H9 (cell line): ENCODE results near the gene TMC6. TPM values are rescaled to one million over a fixed set of nuclear protein-coding genes. Genes with fewer than 3 reads are reported as not detected.

Experiments
- DNase-seq: peaks from one replicate; pipeline ENCODE4 v3.0.0-alpha.2; 2017
- H2AFZ ChIP-seq: one replicate; pipeline ENCODE4 v1.6.1; 2013; ENCODE audit warnings: mild to moderate bottlenecking, low read length, control low read depth, moderate library complexity
- H2AK5ac ChIP-seq: 2 replicates; pipeline ENCODE4 v1.6.1; 2013; ENCODE audit warnings: low read length, control low read depth, mixed read lengths; ENCODE audit not compliant: insufficient read length
- H2BK120ac ChIP-seq: one replicate; pipeline ENCODE4 v1.6.1; 2013; ENCODE audit warnings: low read depth, mild to moderate bottlenecking, low read length, control low read depth, inconsistent platforms; ENCODE audit not compliant: poor library complexity, severe bottlenecking
- H2BK12ac ChIP-seq: 2 replicates; pipeline ENCODE4 v1.6.1; 2013; ENCODE audit warnings: low read length, control low read depth, mixed read lengths, low read depth; ENCODE audit not compliant: insufficient read length
- H2BK15ac ChIP-seq: 2 replicates; pipeline ENCODE4 v1.6.1; 2013; ENCODE audit warnings: low read depth, low read length, control low read depth
- H2BK20ac ChIP-seq: one replicate; pipeline ENCODE4 v1.6.1; 2013; ENCODE audit warnings: low read depth, mild to moderate bottlenecking, low read length, control low read depth, inconsistent platforms; ENCODE audit not compliant: poor library complexity, severe bottlenecking
- H2BK5ac ChIP-seq: 2 replicates; pipeline ENCODE4 v1.6.1; 2013; ENCODE audit warnings: low read length, control low read depth, mixed read lengths; ENCODE audit not compliant: insufficient read length
- H3K14ac ChIP-seq: 2 replicates; pipeline ENCODE4 v1.6.1; 2013; ENCODE audit warnings: low read length, control low read depth; ENCODE audit not compliant: insufficient read depth
- H3K18ac ChIP-seq: 2 replicates; pipeline ENCODE4 v1.6.1; 2013; ENCODE audit warnings: low read depth, mild to moderate bottlenecking, mixed read lengths, low read length, control low read depth; ENCODE audit not compliant: insufficient read length
- H3K23ac ChIP-seq: 2 replicates; pipeline ENCODE4 v1.6.1; 2013; ENCODE audit warnings: low read length, control low read depth, mixed read lengths, low read depth; ENCODE audit not compliant: insufficient read length
- H3K23me2 ChIP-seq: 2 replicates; pipeline ENCODE4 v1.6.1; 2013; ENCODE audit warnings: low read depth, mild to moderate bottlenecking, mixed read lengths, low read length, control low read depth; ENCODE audit not compliant: insufficient read length, poor library complexity, severe bottlenecking
- H3K27ac ChIP-seq: 2 replicates; pipeline ENCODE4 v1.5.1; 2013; ENCODE audit warnings: low read length, control low read depth, mixed read lengths, low read depth; ENCODE audit not compliant: insufficient read length
- H3K27me3 ChIP-seq: 2 replicates; pipeline ENCODE4 v1.6.1; 2013; ENCODE audit warnings: low read length, control low read depth, inconsistent platforms; ENCODE audit not compliant: insufficient read depth
- H3K4ac ChIP-seq: 2 replicates; pipeline ENCODE4 v1.6.1; 2013; ENCODE audit warnings: low read depth, mild to moderate bottlenecking, control low read depth, inconsistent platforms, low read length, moderate library complexity
- H3K4me1 ChIP-seq: 2 replicates; pipeline ENCODE4 v1.6.1; 2013; ENCODE audit warnings: low read length, control low read depth, inconsistent platforms; ENCODE audit not compliant: insufficient read depth
- H3K4me2 ChIP-seq: 2 replicates; pipeline ENCODE4 v1.6.1; 2013; ENCODE audit warnings: low read length, control low read depth, mixed read lengths; ENCODE audit not compliant: insufficient read length, insufficient read depth
- H3K56ac ChIP-seq: 2 replicates; pipeline ENCODE4 v1.6.1; 2013; ENCODE audit warnings: low read depth, mild to moderate bottlenecking, mixed read lengths, low read length, control low read depth; ENCODE audit not compliant: insufficient read length
- H3K79me1 ChIP-seq: 2 replicates; pipeline ENCODE4 v1.6.1; 2013; ENCODE audit warnings: low read depth, mild to moderate bottlenecking, moderate library complexity, low read length, control low read depth, inconsistent platforms; ENCODE audit not compliant: insufficient read depth, poor library complexity, severe bottlenecking
- H3K79me2 ChIP-seq: 2 replicates; pipeline ENCODE4 v1.6.1; 2013; ENCODE audit warnings: low read length, control low read depth, inconsistent platforms; ENCODE audit not compliant: insufficient read depth
- H3K9ac ChIP-seq: 2 replicates; pipeline ENCODE4 v1.6.1; 2013; ENCODE audit warnings: low read length, control low read depth, mixed read lengths; ENCODE audit not compliant: insufficient read length; ENCODE audit errors: extremely low read depth
- H3K9me3 ChIP-seq: one replicate; pipeline ENCODE4 v1.6.1; 2013; ENCODE audit warnings: low read depth, low read length, inconsistent platforms; ENCODE audit not compliant: control insufficient read depth
- H3T11ph ChIP-seq: one replicate; pipeline ENCODE4 v1.6.1; 2013; ENCODE audit warnings: mild to moderate bottlenecking, low read length, control low read depth, inconsistent platforms
- H4K20me1 ChIP-seq: one replicate; pipeline ENCODE4 v1.6.1; 2013; ENCODE audit not compliant: control insufficient read depth, insufficient read length, insufficient read depth
- H4K5ac ChIP-seq: 2 replicates; pipeline ENCODE4 v1.6.1; 2013; ENCODE audit warnings: low read depth, mild to moderate bottlenecking, mixed read lengths, low read length, control low read depth; ENCODE audit not compliant: insufficient read length
- H4K8ac ChIP-seq: replicated peaks from 2 replicates; pipeline ENCODE4 v1.6.1; 2013; ENCODE audit warnings: low read length, control low read depth, mixed read lengths, low read depth; ENCODE audit not compliant: insufficient read length
- H4K91ac ChIP-seq: 2 replicates; pipeline ENCODE4 v1.6.1; 2013; ENCODE audit warnings: low read depth, mild to moderate bottlenecking, moderate library complexity, mixed read lengths, low read length, control low read depth; ENCODE audit not compliant: insufficient read length
- H3K27ac Mint-ChIP-seq, 3 experiments: 2 replicates in 2 of 3; 3 replicates in 1 of 3; pipeline ENCODE4 v1.8.0; 2020 to 2021; ENCODE audit warnings: mixed read lengths in 3 of 3, mild to moderate bottlenecking in 1 of 3, moderate library complexity in 1 of 3
- H3K27me3 Mint-ChIP-seq: 2 replicates; pipeline ENCODE4 v1.8.0; 2021; ENCODE audit warnings: low read depth, mild to moderate bottlenecking, moderate library complexity, mixed read lengths
- H3K36me3 Mint-ChIP-seq, 3 experiments: 2 replicates in 2 of 3; 3 replicates in 1 of 3; pipeline ENCODE4 v1.8.0; 2020 to 2021; ENCODE audit warnings: low read depth in 3 of 3, mixed read lengths in 3 of 3; ENCODE audit not compliant: insufficient read depth in 1 of 3
- H3K4me1 Mint-ChIP-seq, 2 experiments: 2 replicates each; pipeline ENCODE4 v1.8.0; 2020; ENCODE audit warnings: mixed read lengths in 2 of 2
- H3K4me3 Mint-ChIP-seq, 2 experiments: 2 replicates in 1 of 2; 3 replicates in 1 of 2; pipeline ENCODE4 v1.8.0; 2020 to 2021; ENCODE audit warnings: mild to moderate bottlenecking in 2 of 2, mixed read lengths in 2 of 2, moderate library complexity in 1 of 2
- H3K9me3 Mint-ChIP-seq, 2 experiments: 2 replicates in 1 of 2; 3 replicates in 1 of 2; pipeline ENCODE4 v1.8.0; 2020; ENCODE audit warnings: mild to moderate bottlenecking in 2 of 2, mixed read lengths in 2 of 2, moderate library complexity in 1 of 2
- WGBS: extraction: QIAGEN DNeasy Blood & Tissue Kit; methylation state at CpG from one replicate; pipeline ENCODE4 v1.1.7; 2013; ENCODE audit warnings: missing lambda C conversion rate, low lambda C conversion rate, mixed read lengths; ENCODE audit not compliant: insufficient read length; ENCODE audit errors: extremely low coverage; 5-methylcytosine and 5-hydroxymethylcytosine counted together
- total RNA-seq: library from RNA; stranded (reverse); gene quantifications from 2 replicates; pipeline ENCODE4 v1.2.1, GENCODE V29; 2021
- TF ChIP-seq, protein P1 (sequence below): fragments of 200-600 bp; sonication (generic); conservative IDR thresholded peaks from 3 replicates; pipeline ENCODE4 v1.8.0; 2021; ENCODE audit warnings: antibody characterized with exemption, mild to moderate bottlenecking

Gene TMC6
- total RNA-seq, 1 experiment from 2014 or later = 86.8 TPM

DNA sequence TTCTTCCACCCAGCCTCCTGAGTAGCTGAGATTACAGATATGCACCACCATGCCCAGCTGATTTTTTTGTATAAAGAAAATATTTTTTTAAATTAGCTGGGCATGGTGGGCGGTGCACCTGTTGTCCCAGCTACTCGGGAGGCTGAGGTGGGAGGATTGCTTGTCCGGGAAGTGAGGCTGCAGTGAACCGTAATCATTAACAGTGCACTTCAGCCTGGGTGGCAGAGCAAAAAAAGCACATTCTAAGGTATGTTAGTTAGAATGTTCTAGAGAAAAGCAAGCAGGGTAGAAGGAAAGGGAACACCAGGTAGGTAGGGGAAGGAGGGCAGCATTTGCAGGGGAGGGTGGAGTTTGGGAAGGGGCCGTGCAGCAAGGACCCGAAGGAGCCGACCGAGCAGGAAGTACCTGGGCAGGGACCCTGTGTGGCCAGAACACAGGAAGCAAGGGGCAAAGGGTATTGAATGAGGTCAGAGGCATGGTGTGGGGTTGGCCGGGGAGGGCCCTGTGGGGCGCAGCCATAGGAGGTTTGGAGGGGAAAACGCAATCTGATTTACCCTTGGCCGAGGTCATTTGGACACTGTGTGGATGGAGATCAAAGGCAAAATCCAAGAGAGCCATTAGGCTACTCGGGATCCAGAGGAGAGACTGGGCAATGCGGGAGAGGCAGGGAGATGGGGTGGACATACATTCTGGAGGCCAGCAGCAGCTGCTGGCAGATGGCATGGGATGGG, 19.9 kb upstream of the TMC6 start:
- Histone ChIP-seq H3K4me2 (no peak overlapping the region), H3K4me1 (no peaks in the 10 kb centered on the region), H3K79me1 (no peaks in the 10 kb centered on the region), H2BK15ac (no peak overlapping the region), H2BK120ac (no peak overlapping the region), H3K23ac (no peak overlapping the region), H3T11ph (no peak overlapping the region), H3K56ac (no peak overlapping the region), H3K23me2 (no peaks in the 10 kb centered on the region), H3K9me3 (no peaks in the 10 kb centered on the region), H3K27me3 (no peaks in the 10 kb centered on the region), H3K27ac (no peak overlapping the region), H3K79me2 (no peaks in the 10 kb centered on the region), H4K5ac (no peak overlapping the region), H2AFZ (no peak overlapping the region), H2BK20ac (no peak overlapping the region), H3K9ac (no peak overlapping the region), H4K91ac (no peak overlapping the region), H3K14ac (no peak overlapping the region; the same call in 1 of the 2 replicates), H2BK12ac (no peak overlapping the region), H4K8ac (no peak overlapping the region), H2BK5ac (no peak overlapping the region), H3K18ac (no peak overlapping the region), H3K4ac (no peak overlapping the region), H4K20me1 (no peaks in the 10 kb centered on the region), H2AK5ac (no peak overlapping the region)
- Mint-ChIP-seq H3K27me3 (no peaks in the 10 kb centered on the region), H3K4me1 (peaks cover 5 to 9% of the 10 kb centered on the region in 2 experiments; a peak in 3 of 4 replicates), H3K9me3 (no peaks in the 10 kb centered on the region), H3K36me3 (no peaks in the 10 kb centered on the region), H3K27ac (peak overlapping the region in 1 of 3 experiments; percentile 63; a peak in 1 of 7 replicates), H3K4me3 (no peak overlapping the region)
- no peak for DNase-seq
- TF ChIP-seq, protein P1, sequence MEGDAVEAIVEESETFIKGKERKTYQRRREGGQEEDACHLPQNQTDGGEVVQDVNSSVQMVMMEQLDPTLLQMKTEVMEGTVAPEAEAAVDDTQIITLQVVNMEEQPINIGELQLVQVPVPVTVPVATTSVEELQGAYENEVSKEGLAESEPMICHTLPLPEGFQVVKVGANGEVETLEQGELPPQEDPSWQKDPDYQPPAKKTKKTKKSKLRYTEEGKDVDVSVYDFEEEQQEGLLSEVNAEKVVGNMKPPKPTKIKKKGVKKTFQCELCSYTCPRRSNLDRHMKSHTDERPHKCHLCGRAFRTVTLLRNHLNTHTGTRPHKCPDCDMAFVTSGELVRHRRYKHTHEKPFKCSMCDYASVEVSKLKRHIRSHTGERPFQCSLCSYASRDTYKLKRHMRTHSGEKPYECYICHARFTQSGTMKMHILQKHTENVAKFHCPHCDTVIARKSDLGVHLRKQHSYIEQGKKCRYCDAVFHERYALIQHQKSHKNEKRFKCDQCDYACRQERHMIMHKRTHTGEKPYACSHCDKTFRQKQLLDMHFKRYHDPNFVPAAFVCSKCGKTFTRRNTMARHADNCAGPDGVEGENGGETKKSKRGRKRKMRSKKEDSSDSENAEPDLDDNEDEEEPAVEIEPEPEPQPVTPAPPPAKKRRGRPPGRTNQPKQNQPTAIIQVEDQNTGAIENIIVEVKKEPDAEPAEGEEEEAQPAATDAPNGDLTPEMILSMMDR = no peak
- no CpG with 5 or more reads among the region's 14 CpGs for WGBS
